H1 (cell line): ENCODE data around the gene CMIP. TPM values are rescaled to one million over a fixed set of nuclear protein-coding genes. Genes with fewer than 3 reads are reported as not detected.

Experiments
- CHD2 ChIP-seq: IDR thresholded peaks from 2 replicates; pipeline ENCODE4 v1.6.1; 2012; ENCODE audit warnings: low read length, improper control_type of control experiment
- CTBP2 ChIP-seq: IDR thresholded peaks from 2 replicates; pipeline ENCODE4 v1.7.0; 2011; ENCODE audit warnings: borderline replicate concordance, mild to moderate bottlenecking, moderate library complexity, mixed read lengths, low read length; ENCODE audit not compliant: insufficient read depth, insufficient read length
- E2F6 ChIP-seq: IDR thresholded peaks from 2 replicates; pipeline ENCODE4 v1.6.1; 2012; ENCODE audit warnings: inconsistent platforms
- JUN ChIP-seq: IDR thresholded peaks from 2 replicates; pipeline ENCODE4 v1.6.1; 2011; ENCODE audit warnings: low read depth, mild to moderate bottlenecking, improper control_type of control experiment, low read length
- NRF1 ChIP-seq: IDR thresholded peaks from 2 replicates; pipeline ENCODE4 v1.6.1; 2011; ENCODE audit warnings: mild to moderate bottlenecking, low read depth, low read length, improper control_type of control experiment
- PHF8 ChIP-seq: fragments of 200-600 bp; sonication (generic); conservative IDR thresholded peaks from 2 replicates; pipeline ENCODE4 v1.7.1; 2012; ENCODE audit warnings: low read depth, mild to moderate bottlenecking, inconsistent platforms, low read length, moderate library complexity
- POLR2A ChIP-seq, 2 experiments: IDR thresholded peaks; 1 replicate in 1 of 2; 2 replicates in 1 of 2; pipeline ENCODE4 v1.6.1; 2011; ENCODE audit warnings: low read depth in 2 of 2, low read length in 2 of 2, mild to moderate bottlenecking in 2 of 2; ENCODE audit errors: control extremely low read depth in 1 of 2
- POU5F1 ChIP-seq: IDR thresholded peaks from 2 replicates; pipeline ENCODE4 v1.6.1; 2011; ENCODE audit warnings: low read depth, mild to moderate bottlenecking, low read length, moderate library complexity
- RFX5 ChIP-seq: IDR thresholded peaks from 2 replicates; pipeline ENCODE4 v1.6.1; 2011; ENCODE audit warnings: low read depth, low read length, improper control_type of control experiment, borderline replicate concordance
- SIRT6 ChIP-seq: IDR thresholded peaks from one replicate; pipeline ENCODE4 v1.7.1; 2012; ENCODE audit warnings: low read length, inconsistent platforms
- polyA plus RNA-seq, 7 experiments: library from polyadenylated mRNA; depleted of rRNA in 3 of 7; stranded (reverse) in 5 of 7; unstranded in 2 of 7; fragments of >200 nt in 5 of 7; fragments of 200-250 nt in 2 of 7; gene quantifications; 1 replicate in 5 of 7; 2 replicates in 1 of 7; 4 replicates in 1 of 7; pipeline versions ENCODE4 v1.2.1 to v1.2.3, GENCODE V29; 2011 to 2013; ENCODE audit warnings: missing spikeins in 2 of 7, mixed read lengths in 2 of 7
- total RNA-seq: library from RNA; stranded (reverse); fragmentation: NEBNext Ultra II Directional; extraction: Animal tissue kit (Norgen Biotek cat#: 25700); gene quantifications from 2 replicates; pipeline ENCODE4 v1.2.1, GENCODE V29; 2021

CMIP gene
- total and polyA plus RNA-seq, 2 of the 8 experiments (the other 6 are each of a cell fraction or from before 2014, with no cell fraction given), result 7.9 to 53.2 TPM

GRCh38 chr16:81612351-81613163 is 167.9 kb downstream of the CMIP start (continued):
- TF ChIP-seq NRF1, result no peak
- TF ChIP-seq SIRT6, result no peak
- TF ChIP-seq CTBP2, result no peak
- TF ChIP-seq JUN, result no peak
- no peak for TF ChIP-seq PHF8
- TF ChIP-seq POU5F1, result no peak
- TF ChIP-seq POLR2A (IDR thresholded peaks at IDR 0.05; ENCODE audit: control extremely low read depth in 1 of 2, low read depth in 2 of 2, low read length in 2 of 2), result no peak
- no peak for TF ChIP-seq RFX5
- TF ChIP-seq E2F6, result no peak
- TF ChIP-seq CHD2, result no peak
- TF ChIP-seq, all 59 proteins: peak for 0
